H1 (cell line): ENCODE results near the gene PPFIA2.

Experiments
- CTCF ChIP-seq, 3 experiments: IDR thresholded peaks; 1 replicate in 2 of 3; 2 replicates in 1 of 3; pipeline versions ENCODE4 v1.5.1 to v1.6.1; 2011; ENCODE audit warnings: low read length in 3 of 3, mild to moderate bottlenecking in 3 of 3, inconsistent platforms in 2 of 3, low read depth in 1 of 3, moderate library complexity in 1 of 3; ENCODE audit not compliant: insufficient read depth in 1 of 3; ENCODE audit errors: control extremely low read depth in 1 of 3
- EP300 ChIP-seq, 2 experiments: IDR thresholded peaks; 1 replicate in 1 of 2; 2 replicates in 1 of 2; pipeline ENCODE4 v1.6.1; 2011 to 2012; ENCODE audit warnings: low read depth in 2 of 2, low read length in 2 of 2, mild to moderate bottlenecking in 2 of 2, borderline replicate concordance in 1 of 2, inconsistent platforms in 1 of 2, moderate library complexity in 1 of 2
- FOSL1 ChIP-seq: IDR thresholded peaks from 2 replicates; pipeline ENCODE4 v1.6.1; 2011; ENCODE audit warnings: mild to moderate bottlenecking, low read depth, low read length, moderate library complexity; ENCODE audit not compliant: insufficient read depth
- GABPA ChIP-seq: IDR thresholded peaks from 2 replicates; pipeline ENCODE4 v1.6.1; 2011; ENCODE audit warnings: mild to moderate bottlenecking, low read length, moderate library complexity, borderline replicate concordance; ENCODE audit not compliant: insufficient read depth
- POLR2A ChIP-seq, 2 experiments: IDR thresholded peaks; 1 replicate in 1 of 2; 2 replicates in 1 of 2; pipeline ENCODE4 v1.6.1; 2011; ENCODE audit warnings: low read depth in 2 of 2, low read length in 2 of 2, mild to moderate bottlenecking in 2 of 2; ENCODE audit errors: control extremely low read depth in 1 of 2
- RFX5 ChIP-seq: IDR thresholded peaks from 2 replicates; pipeline ENCODE4 v1.6.1; 2011; ENCODE audit warnings: low read depth, low read length, improper control_type of control experiment, borderline replicate concordance
- SIX5 ChIP-seq: IDR thresholded peaks from 2 replicates; pipeline ENCODE4 v1.6.1; 2011; ENCODE audit warnings: mild to moderate bottlenecking, low read depth, low read length
- SUZ12 ChIP-seq: fragments of 200-600 bp; sonication (generic); IDR thresholded peaks from 2 replicates; pipeline ENCODE4 v1.6.1; 2012; ENCODE audit warnings: mild to moderate bottlenecking, inconsistent platforms, low read length, moderate library complexity, mixed read lengths
- YY1 ChIP-seq: IDR thresholded peaks from 2 replicates; pipeline ENCODE4 v1.6.1; 2011; ENCODE audit warnings: low read depth, mild to moderate bottlenecking, low read length

- no peak for TF ChIP-seq GABPA
- no peak for TF ChIP-seq SUZ12
- TF ChIP-seq CTCF (IDR thresholded peaks at IDR 0.05; ENCODE audit: control extremely low read depth in 1 of 3, insufficient read depth in 1 of 3, low read depth in 1 of 3, low read length in 3 of 3) = no peak
- no peak for TF ChIP-seq FOSL1
- TF ChIP-seq YY1 = no peak
- TF ChIP-seq RFX5 = no peak
- no peak for TF ChIP-seq POLR2A (IDR thresholded peaks at IDR 0.05; ENCODE audit: control extremely low read depth in 1 of 2, low read depth in 2 of 2, low read length in 2 of 2)
- no peak for TF ChIP-seq EP300 (IDR thresholded peaks at IDR 0.05; ENCODE audit: borderline replicate concordance in 1 of 2, low read depth in 2 of 2, low read length in 2 of 2)
- no peak for TF ChIP-seq SIX5
Observed at GRCh38 chr12:81252228-81252627, 506.9 kb downstream of the PPFIA2 start.
